PC-9 (cell line): Measurements from ENCODE around the gene GNPDA2.
A peak's percentile ranks its signal among the peaks of the same experiment; 100 is the strongest.

ENCODE experiments used
- EZH2 ChIP-seq: fragments of 200-600 bp; sonication (generic); IDR thresholded peaks from 2 replicates; pipeline ENCODE4 v1.8.0; 2017; ENCODE audit warnings: antibody characterized with exemption, low read depth
- TF ChIP-seq, protein P1 (sequence below): fragments of 200-600 bp; sonication (generic); conservative IDR thresholded peaks from 2 replicates; pipeline ENCODE4 v1.6.1; 2017; ENCODE audit warnings: mixed run types, antibody characterized with exemption, mild to moderate bottlenecking, moderate library complexity

DNA sequence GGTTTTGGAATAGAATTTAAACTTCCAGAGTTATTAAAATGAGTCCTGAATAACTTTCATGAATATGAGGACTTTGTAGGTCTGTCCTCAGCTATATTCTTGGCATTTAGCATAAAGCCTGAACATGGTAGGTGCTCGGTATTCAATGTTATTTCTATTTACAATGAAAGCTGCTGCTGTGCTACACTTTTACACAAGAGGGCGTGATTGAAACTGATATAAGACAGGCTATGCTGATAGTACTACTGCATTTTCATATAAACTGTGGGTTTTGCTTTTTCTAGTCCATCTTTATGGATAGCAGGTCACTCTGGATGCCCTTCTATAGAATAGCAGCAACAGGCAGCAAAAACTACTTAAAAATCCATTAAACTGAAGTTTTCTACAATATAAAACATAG is 12.3 kb upstream of the GNPDA2 start:
- TF ChIP-seq, protein P1, sequence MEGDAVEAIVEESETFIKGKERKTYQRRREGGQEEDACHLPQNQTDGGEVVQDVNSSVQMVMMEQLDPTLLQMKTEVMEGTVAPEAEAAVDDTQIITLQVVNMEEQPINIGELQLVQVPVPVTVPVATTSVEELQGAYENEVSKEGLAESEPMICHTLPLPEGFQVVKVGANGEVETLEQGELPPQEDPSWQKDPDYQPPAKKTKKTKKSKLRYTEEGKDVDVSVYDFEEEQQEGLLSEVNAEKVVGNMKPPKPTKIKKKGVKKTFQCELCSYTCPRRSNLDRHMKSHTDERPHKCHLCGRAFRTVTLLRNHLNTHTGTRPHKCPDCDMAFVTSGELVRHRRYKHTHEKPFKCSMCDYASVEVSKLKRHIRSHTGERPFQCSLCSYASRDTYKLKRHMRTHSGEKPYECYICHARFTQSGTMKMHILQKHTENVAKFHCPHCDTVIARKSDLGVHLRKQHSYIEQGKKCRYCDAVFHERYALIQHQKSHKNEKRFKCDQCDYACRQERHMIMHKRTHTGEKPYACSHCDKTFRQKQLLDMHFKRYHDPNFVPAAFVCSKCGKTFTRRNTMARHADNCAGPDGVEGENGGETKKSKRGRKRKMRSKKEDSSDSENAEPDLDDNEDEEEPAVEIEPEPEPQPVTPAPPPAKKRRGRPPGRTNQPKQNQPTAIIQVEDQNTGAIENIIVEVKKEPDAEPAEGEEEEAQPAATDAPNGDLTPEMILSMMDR, result peak; percentile 52; the same call in 1 of the 2 replicates
- no peak for TF ChIP-seq EZH2
